Effector CD4-positive, alpha-beta T cell (primary cell): ENCODE data around the gene NFKBIB.

ENCODE experiments used
- DNase-seq: peaks from one replicate; pipeline ENCODE4 v3.0.0-alpha.2; 2020

The NFKBIB gene

DNA sequence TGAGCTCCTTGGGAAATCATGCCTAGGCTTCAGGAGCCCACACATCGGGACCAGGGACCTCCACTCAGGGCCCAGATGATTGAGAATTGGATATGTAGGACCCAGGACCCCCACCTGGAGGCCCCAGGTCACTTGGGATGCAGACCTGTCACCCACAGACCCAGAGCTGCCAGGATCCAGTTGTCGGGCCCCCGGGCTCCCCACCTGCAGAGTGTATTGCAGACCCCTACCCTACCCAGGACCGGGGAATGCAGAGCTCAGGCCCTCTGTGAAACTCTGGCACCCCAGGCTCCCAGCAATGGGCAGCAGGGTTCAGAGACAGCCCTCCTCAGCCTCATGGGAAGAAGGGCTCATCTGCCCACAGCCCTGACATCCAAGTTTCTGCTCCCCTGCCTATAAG lies 5.9 kb downstream of the NFKBIB start:
- no peak for DNase-seq

DNA sequence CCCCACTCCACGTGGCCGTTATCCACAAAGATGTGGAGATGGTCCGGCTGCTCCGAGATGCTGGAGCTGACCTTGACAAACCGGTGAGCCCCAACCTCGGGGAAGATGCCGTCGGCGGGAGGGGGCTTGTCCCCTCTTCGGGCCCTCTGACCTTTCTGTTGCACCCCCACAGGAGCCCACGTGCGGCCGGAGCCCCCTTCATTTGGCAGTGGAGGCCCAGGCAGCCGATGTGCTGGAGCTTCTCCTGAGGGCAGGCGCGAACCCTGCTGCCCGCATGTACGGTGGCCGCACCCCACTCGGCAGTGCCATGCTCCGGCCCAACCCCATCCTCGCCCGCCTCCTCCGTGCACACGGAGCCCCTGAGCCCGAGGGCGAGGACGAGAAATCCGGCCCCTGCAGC lies 7.5 kb downstream of the NFKBIB start:
- no peak for DNase-seq

DNA sequence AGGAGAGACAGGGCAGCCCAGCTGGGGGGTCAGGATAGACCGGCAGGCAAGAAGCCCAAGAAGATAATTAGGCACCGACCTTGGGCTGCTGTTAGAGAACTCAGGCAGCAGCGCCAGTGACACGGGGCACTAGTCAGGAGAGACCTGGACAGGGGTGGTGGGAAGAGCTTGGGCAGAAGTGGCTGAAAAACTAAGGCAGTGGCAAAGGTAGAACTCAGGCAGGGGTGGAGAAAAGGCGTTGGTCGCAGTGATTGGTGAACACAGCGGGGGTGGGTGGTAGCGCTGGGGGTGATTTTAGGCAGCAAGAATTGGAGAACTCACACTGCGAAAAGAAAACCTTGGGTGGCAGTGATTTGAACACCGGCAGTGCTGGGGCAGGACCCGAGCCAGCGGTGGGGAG lies 7.9 kb downstream of the NFKBIB start:
- DNase-seq, result no peak

DNA sequence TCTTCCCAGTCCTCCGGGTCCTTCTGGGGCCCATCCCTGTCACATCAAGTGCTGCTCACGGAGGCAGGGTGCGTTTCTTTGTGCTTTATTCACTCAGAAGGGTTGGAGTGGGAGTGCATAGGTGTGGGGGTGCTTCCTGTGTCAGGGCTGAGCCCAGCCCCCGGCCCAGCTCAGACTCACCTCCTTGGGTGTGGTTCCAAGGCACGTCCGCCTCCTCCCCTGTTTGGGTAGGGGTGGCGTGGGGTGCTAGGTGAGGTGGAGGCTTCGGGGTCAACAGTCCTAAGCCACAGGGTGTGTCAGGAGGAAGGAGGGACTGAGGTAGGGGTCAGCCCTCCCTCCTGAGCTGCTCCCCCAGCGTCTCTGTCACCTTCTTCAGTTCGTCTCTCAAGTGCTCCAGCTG lies 9.1 kb downstream of the NFKBIB start:
- no peak for DNase-seq

DNA sequence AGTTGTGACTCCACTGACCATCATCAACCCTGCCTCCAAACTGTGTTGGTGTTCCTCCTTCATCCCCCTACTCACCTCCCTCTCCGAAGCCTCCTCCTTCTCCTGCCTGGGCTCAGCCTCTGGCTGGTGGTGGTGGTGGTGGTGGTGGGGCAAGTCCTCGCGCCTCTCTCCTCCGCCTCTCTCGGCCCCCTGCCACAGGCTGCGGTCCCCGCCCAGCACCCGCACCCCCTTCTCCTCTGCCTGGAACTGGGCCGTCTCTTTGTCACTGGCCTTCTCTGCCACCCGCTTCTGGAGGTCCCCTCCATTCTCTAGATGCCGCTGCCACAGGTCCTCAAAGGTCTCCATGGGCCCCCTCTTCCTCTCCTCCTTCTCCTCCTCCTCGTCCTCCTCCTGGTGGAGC lies 10.7 kb downstream of the NFKBIB start:
- no peak for DNase-seq

DNA sequence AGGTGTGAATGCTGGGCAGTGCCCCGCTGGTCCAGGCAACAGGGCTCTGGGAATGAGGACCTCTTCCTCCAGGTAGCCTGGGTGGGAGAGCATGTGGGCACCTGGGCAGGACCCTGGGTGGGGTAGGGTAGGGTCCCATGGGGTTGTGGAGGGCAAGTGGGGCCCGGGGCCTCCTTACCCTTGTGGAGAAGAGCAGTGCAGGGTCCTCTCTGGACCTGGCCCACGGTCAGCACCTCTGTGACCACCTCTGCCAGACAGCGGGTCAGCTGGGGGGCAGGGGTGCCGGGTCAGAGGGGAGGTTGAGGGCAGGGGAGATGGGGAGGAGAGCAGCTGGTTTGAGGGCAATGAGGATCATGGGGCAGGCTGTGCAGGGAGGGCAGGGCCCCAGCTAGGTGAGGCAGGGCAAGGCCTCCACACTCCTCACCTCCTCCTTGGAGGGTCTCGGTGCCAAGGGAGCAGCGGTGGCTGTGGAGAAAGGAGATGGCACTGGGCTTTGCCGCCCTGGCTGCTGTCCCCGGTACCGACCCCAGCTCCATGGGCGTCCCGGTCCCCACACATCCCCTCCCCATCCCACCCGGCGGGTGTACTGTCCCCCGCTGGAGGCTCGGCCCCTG lies 11.7 kb downstream of the NFKBIB start:
- DNase-seq, result no peak

DNA sequence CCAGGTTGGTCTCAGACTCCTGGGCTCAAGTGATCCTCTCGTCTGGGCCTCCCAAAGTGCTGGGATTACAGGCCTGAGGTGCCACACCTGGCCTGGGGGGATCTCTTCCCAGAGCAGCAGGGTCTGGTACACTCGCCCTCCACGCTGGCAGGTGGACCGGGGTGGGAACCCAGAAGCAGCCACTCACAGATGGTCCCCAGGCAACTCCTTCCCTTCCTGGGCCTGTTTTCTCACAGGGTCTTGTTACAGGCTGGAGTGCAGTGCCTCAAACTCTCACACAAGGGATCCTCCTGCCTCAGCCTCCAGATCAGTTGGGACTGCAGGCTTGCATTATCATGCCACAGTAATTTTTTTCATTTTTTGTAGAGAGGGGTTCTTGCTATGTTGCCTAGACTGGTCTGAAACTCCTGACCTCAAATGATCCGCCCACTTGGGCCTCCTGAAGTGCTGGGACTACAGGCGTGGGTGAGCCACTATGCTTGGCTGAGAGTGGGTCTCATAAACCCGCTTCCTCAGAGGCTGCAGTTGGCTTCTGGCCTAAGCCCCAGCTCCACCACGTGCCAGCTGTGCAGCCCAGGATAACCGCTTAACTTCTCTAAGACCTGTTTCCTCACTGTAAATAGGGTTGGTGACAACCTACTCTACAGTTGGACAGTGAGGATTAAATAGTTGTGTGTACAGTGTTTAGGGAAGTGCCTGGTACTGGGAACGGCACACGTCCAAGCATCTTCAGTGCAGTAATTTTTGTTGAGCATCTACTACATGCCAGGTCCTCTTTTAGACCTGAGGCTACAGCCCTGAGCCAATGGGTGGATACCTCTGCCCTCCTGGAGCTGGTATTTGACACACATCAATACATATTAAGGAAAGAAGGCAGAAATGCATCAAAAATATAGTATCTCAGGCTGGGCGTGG lies 13.1 kb downstream of the NFKBIB start:
- no peak for DNase-seq

DNA sequence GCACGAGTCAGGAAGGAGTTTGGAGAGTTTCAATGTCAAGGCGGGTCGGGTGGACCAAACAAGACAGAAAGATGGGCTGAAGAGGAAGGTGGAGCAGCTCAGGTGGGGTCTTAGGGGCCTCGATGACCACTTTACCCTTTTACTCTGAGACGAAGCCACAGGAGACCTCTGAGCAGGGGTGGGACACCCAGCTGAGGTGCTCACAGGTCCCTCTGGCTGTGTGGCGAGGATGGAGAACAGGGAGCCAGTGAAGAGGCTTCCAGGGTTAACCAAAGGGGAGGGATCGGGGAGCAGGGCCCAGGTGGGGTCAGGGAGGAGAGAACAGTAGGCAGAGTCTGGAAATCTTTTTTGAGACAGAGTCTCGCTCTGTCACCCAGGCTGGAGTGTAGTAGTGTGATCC lies 14.2 kb downstream of the NFKBIB start:
- no peak for DNase-seq

DNA sequence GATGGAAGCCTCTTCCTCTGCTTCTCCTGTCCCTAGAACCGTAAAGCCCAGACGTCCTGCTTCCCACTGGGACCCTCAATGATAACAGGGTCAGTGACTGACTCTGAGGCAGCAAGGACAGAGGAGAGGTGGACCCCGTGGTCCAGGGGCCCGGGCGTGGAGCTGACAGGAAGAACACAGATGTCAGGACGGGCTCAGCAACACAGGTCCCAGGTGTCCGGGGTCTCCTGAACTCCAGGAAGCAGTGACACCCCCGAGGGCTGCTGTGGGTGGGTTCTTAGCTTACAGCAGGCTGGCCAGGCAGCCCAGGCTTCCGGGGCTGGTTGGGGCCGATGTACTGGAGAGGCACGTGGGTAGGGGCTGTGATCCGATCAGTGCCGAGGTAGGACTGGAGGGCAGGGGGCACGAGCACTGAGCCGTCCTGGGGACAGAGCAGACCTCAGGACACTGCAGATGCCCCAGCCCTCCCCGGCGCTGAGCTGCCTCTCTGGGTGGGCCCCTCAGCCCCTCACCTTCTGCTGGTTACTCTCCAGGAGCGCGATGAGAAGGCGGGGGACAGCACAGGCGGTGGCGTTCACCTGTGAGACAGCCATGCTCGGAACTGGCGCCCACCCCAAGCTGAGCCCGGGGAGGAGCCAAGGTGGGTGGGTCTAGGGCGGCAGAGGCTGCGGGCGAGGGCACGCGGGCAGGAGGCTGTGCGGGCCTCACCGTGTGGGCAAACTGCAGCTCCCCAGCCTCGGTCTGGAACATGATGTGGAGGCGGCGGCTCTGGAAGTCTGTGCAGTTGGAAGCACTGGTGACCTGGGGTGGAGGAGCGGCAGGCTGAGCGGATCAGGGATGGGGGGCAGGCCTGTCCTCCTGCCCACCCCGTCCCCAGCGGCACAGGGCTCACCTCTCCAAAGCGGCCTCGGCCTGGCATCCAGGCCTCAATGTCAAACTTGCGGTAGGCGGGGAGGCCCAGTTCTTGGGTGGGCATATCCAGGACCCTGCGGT lies 15.9 kb downstream of the NFKBIB start:
- DNase-seq, result no peak

DNA sequence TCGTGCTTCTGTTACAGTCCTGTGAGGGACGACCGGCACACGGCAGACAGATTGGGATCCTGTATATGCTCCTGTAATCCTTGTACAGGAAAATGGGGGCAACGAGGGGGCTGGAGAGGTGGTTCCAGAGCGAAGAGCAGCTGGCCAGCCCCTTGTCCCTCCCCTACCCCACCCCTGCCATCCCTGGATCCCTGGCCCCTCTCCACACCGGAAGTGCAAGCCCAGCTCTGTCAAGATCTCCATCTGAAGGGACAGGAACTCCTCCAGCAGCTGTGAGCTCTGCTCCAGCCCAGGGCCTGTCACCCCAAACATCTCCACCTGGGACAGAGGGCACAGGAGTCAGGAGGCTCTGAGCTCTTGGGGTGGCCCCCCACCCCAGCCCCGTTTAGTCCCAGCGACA lies 17.7 kb downstream of the NFKBIB start:
- DNase-seq, result no peak

DNA sequence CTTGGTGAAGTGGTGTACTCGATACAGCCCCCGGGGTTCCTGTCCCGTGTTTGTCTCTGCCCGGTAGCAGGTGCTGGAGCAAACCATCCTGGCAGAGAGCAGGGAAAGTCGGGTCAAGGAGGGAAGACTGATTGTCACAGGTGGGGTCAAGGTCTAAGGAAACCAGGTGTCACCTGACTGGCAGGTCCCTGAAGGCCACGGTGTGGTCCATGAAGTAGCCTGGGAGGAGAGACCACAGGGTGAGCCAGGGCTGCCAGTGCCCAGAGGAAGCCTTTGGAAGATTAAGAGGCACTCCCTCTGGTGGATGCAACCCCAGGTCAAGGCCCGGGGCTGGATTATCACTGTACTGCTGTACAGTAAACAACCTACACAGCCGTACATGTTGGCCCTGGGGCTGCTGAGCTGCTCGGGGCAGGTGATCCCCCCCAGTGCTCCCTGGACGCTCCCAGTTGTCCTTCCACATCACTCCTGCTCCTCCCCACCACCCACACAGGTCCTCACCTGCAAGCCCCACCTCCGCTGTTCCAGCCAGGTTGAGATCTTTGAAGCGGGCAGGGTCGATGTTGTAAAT lies 18.2 kb downstream of the NFKBIB start:
- no peak for DNase-seq

DNA sequence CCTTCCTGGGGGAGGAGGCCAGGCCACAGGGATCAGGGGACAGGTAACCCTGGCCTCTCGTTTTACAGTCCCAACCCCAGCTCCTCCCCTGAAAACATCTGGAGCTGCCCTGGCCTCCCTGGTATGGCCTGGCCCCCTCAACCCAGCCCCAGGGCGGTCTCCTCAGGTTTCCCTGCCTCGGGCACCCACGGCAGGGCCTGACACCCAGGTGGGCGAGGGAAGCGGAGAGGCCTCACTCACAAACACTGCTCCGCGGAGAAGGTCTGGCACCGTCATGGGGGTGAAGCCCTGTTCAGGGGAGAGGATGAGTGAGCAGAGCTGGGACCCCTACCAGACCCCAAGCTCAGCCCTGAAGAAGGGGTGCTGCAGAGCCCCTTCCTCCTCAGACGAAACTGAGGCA lies 18.8 kb downstream of the NFKBIB start:
- DNase-seq, result no peak

DNA sequence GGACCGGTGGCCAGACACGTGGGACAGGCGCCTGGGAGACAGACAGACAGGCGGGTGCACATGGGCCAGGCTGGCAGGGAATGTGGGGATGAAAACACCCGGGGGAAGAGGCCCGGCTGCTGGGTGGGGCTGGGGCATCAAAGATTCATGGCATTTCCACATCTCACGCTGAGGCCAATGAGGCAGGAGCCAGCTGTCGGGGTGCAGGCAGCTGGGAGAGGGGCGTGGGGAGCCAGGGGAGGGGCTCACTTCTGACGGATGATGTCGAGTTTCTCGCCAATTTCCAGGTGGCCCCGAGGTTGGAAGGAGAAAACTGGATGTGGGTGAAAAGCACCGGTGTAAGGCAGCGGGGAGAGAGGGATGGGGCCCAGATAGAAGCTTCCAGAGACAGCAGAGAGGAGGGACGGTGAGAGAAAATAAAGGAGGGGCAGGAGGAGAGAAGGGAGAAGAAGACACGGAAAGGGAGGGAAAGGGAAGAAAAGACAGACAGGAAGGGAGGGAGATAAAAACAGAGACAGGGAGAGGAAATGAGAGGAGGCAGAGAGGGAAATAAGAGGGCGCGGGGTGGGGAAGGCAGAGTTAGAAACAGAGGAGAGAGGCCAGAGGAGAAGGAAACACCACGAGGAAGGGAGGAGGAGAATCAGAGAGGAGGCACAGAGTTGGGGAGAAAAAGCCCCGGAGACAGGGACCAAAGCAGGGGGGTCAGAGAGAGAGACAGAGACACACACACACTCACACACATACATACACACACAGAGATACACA lies 20.2 kb downstream of the NFKBIB start:
- DNase-seq, result no peak

DNA sequence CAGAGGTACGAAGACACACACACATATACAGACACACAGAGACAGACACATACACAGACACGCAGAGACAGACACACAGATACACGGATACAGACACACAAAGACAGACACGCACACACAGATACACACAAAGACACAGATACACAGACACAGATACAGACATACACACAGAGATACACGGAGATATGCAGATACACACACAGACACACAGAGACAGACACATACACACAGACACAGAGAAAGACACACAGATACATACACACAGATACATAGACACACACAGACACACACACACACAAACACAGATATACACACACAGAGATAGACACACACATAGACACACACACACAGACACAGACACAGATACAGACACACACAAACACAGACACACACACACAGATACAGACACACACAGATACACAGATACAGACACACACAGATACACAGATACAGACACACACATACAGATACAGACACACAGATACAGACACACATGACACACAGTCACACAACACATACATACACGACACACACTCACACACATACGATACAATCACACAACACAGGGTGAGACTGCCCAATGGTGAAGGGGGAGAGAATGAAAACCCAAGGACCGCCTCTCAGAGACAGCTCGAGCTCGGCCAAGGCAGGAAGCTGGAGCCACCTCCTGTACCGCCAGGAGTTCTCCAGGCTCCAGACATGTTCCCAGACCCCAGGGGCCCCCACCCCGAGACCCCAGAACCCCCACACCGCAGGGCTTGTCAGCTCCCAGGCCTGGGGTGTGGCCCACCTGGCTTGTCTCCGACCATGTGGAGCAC lies 21.0 kb downstream of the NFKBIB start:
- DNase-seq, result no peak

DNA sequence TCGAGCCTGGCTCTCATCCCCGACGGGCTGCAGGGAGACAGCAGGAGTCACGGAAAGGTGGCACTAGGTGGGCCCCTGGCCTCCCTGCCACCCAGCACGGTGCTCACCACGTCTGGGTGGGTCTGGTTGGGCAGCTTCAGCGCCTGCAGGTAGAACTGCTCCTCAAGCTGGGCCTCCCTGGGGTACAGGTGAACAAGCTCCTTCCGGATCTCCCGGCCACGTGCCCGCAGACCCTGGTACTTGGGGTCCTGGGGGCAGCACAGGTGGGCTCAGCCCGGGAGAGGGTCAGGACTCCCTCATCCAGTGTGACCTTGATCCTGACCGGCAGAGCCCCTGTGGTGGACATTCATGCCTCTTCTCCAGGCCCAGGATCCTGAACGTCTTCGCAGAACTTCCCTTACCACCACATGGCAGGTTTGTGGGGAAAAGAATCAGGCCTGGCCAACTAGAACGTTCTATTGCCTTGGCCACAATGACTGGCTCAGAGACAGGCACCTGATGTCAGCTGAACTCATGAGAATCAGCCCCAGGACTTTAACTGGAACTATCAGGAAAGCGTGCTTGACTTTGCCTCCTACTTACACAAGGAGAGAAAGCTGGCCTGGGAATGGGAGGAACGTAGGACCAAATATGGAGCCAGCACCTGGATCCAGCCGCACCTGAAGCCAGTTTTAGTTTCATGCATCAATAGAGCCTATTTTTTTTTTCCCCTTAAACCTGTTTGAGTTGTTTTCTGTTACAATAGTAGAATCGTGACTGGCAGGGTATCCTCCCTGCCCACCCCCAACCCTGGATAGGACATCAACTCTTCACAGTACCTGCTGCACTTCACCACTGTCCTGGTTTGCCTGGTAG lies 21.9 kb downstream of the NFKBIB start:
- DNase-seq, result no peak

DNA sequence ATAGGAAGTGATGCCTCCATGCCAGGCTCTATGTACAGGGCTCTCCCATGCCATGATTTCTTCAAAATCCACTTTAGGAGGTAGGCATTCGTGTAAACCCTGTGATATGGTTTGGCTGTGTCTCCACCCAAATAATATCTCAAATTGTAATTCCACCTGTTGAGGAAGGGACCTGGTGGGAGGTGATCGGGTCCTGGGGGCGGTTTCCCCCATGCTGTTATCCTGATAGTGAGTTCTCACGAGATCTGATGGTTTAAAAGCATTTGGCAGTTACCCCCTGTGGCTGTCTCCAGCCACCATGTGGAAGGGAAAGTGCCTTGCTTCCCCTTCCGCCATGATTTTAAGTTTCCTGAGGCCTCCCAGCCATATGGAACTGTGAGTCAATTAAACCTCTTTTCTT lies 22.7 kb downstream of the NFKBIB start:
- DNase-seq, result no peak

DNA sequence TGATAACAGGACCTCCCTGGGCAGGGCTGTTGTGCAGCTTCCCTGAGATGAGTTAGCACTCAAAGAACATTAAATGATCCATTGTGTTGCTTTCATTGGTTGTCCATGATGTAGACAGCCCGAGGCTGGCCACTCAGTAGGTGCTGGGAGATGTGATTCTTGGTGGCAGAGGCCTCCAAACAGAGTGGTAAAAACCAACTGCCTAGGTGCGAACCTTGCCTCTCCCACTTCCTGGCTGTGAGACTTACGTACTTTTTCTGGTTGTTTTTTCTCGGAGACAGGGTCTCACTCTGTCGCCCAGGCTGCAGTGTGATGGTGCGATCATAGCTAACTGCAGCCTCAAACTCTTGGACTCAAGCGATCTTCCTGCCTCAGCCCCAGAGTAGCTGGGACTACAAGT lies 24.6 kb downstream of the NFKBIB start:
- DNase-seq, result no peak

DNA sequence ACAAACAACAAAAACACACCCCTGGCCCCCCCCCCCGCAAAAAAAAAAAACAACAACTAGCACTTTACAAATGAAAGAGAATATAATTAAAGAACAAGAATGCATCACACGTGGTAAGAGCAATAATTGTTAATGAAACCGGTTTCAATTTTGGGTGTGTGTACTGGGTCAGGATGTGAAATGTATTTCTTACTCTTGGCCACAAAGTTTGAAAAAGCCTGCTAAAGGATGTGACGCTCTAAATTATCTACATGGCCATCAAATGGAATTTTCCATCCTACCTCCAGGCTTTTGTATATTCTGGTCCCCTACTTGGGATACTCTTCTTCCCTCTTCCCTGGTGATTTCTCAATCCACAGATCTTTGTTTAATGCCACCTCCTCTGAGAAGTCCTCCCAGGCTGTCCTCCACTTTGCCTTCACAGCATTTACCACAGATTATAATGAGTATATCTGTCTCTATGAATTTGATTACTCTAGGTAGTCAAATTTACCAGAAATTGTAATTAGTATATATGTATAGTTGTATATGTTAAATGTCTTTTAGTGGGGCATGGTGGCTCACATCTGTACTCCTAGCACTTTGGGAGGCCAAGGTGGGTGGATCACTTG lies 28.7 kb downstream of the NFKBIB start:
- no peak for DNase-seq

DNA sequence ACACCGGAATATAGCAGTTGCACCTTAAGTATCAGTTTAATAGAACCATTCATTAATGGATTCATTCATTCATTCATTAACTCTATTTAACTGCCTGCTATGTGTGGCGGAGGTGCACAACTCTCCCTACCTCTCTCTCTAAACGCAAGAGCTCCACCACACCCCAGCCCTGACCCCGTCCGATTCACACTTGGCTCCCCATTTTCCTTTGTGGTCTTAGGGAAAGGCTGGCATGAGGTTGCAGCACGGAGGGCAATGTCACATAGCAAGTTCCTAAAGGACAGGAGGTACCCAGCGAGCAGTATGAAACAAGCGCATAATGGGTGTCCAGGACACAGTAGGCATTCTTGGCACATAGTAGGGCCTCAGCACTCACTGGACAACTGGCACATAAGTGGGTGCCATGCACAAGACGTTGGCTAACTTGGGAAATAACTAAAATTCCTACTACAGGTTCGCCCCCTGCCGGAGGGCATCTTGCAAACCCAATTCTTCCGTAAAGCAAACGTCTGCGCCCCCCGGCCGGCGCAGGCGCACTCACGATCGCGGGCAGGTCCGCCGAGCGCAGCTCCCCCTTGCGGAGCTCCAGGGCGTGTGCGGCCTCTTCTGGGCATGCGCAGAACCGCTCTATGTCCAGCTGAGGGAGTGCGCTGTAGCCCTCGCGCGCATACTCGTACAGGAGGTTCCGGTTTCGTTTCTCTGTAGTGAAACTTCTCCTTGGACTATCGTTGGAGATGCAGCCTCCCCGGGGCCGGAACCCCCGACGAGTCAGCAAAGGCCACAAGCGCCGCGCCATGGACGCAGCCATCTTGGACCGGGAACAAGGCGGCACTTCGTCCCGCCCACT lies 30.4 kb downstream of the NFKBIB start, which contains the start of gene SARS2:
TSS of gene SARS2 (minus strand) at position 835 of the 847 bp plus-strand sequence. CDS start at position 808, 27 bp downstream.
- peak; percentile 88 for DNase-seq
